ENCODE measurements around the gene CCDC182.

GRCh38 chr17:57735707-57736106 lies 9.4 kb downstream of the CCDC182 start:
- TF ChIP-seq EP300 (IDR thresholded peaks at IDR 0.05) (no peak), CTCF (IDR thresholded peaks at IDR 0.05) (no peak), POLR2AphosphoS5 (IDR thresholded peaks at IDR 0.05) (no peak), POLR2A (IDR thresholded peaks at IDR 0.05) (no peak)

Data from stomach (tissue), 4 donors.